Activated naive CD4-positive, alpha-beta T cell treated with anti-CD3 and anti-CD28 coated beads for 36 hours (primary cell): Measurements from ENCODE around the gene ATP5IF1. TPM values are rescaled to one million over a fixed set of nuclear protein-coding genes. Genes with fewer than 3 reads are reported as not detected.
A peak's percentile ranks its signal among the peaks of the same experiment; 100 is the strongest.

ENCODE experiments used
- CTCF ChIA-PET: fragments of 350-600 bp; sonication (Branson Sonifier 250); formaldehyde crosslinking; loops from one replicate; lab custom pipeline; 2021; ENCODE audit warnings: antibody characterized with exemption; lab: Charles Lee
- DNase-seq: peaks from one replicate; pipeline ENCODE4 v3.0.0-alpha.2; 2020
- H3K27ac Mint-ChIP-seq: one replicate; pipeline ENCODE4 v1.8.0; 2021; ENCODE audit warnings: mild to moderate bottlenecking, mixed read lengths
- H3K27me3 Mint-ChIP-seq: one replicate; pipeline ENCODE4 v1.8.0; 2021; ENCODE audit warnings: low read depth, mixed read lengths
- H3K36me3 Mint-ChIP-seq: one replicate; pipeline ENCODE4 v1.8.0; 2021; ENCODE audit warnings: low read depth, mixed read lengths
- H3K4me1 Mint-ChIP-seq: one replicate; pipeline ENCODE4 v1.8.0; 2021; ENCODE audit warnings: low read depth, mixed read lengths
- H3K4me3 Mint-ChIP-seq: one replicate; pipeline ENCODE4 v1.8.0; 2021; ENCODE audit warnings: mild to moderate bottlenecking, moderate library complexity, mixed read lengths
- H3K9me3 Mint-ChIP-seq: one replicate; pipeline ENCODE4 v1.8.0; 2021; ENCODE audit warnings: mixed read lengths
- intact Hi-C: fragments of 100-400 bp; cut with micrococcal nuclease; formaldehyde crosslinking; loops from one replicate; pipeline ENCODE4 v1.15.1; 2023
- total RNA-seq, 2 experiments: library from RNA; stranded (reverse); gene quantifications; one replicate each; pipeline ENCODE4 v1.2.3, GENCODE V29; 2021

ATP5IF1 gene
- 100 to 1,000 TPM; 182 to 185 TPM for total RNA-seq

DNA sequence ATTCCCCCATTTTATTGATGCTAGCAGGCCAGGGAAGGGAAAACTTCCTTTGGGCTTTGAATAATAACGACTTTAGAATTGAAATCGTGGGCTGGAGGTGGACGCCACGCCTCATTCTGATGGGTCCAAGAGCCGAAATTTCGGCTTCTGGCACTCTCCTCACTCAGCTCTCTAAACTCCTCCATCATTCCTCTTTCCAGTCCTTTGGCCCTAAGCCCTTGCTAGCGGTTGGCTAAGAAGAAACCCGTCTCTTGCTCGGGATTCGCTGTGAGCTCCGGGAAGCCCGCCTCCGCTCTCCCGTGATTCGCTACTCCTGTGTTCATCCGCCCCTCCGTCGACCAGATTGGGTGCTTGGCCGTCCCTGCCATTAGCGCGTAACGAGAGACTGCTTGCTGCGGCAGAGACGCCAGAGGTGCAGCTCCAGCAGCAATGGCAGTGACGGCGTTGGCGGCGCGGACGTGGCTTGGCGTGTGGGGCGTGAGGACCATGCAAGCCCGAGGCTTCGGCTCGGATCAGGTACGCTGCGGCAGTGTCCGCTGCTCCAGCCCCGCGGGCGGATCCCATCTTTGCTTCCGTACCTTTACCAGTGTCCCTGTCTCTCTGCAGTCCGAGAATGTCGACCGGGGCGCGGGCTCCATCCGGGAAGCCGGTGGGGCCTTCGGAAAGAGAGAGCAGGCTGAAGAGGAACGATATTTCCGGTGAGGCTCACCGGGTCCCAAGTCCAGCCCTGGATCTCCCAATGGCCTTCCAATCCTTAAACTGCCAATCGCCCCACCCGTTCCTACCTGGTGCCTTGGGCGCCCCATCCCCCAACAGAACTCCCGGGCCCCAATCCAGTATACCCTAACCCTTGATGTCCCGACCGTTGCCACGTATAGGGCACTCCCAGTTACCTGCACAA, at the start of gene ATP5IF1:
Gene ATP5IF1, plus strand, starts transcription at position 370 of the 901 bp plus-strand sequence. Its CDS starts 60 bp downstream, at position 430.
- DNase-seq, result peak; percentile 98
- H3K9me3 Mint-ChIP-seq, result no peaks in the 10 kb centered on the region
- peaks cover 3% of the 10 kb centered on the region for H3K36me3 Mint-ChIP-seq
- CTCF ChIA-PET, result interaction anchor here (0.6 to 3.9 kb wide), 2 partner anchors 13 to 303 kb away, joined by 3 to 27 read pairs; no protein-coding TSS in a partner anchor
- H3K4me3 Mint-ChIP-seq, result no peak within 1 kb of the TSS
- H3K4me1 Mint-ChIP-seq, result peaks cover 23% of the 10 kb centered on the region
- no peaks in the 10 kb centered on the region for H3K27me3 Mint-ChIP-seq
- intact Hi-C loops, result loop anchor here (1.0 kb wide), 1 partner anchor 10 kb away; no protein-coding TSS in a partner anchor
- no peak within 1 kb of the TSS for H3K27ac Mint-ChIP-seq

GRCh38 chr1:28190337-28190979, 45.5 kb upstream of the ATP5IF1 start:
- CTCF ChIA-PET, result no interaction called here
- DNase-seq, result no peak
- Mint-ChIP-seq H3K4me3 (no peak overlapping the region), H3K36me3 (peaks cover 2% of the 10 kb centered on the region), H3K27ac (no peak overlapping the region), H3K4me1 (no peaks in the 10 kb centered on the region), H3K9me3 (no peaks in the 10 kb centered on the region), H3K27me3 (no peaks in the 10 kb centered on the region)
- intact Hi-C loops, result no loop called here

DNA sequence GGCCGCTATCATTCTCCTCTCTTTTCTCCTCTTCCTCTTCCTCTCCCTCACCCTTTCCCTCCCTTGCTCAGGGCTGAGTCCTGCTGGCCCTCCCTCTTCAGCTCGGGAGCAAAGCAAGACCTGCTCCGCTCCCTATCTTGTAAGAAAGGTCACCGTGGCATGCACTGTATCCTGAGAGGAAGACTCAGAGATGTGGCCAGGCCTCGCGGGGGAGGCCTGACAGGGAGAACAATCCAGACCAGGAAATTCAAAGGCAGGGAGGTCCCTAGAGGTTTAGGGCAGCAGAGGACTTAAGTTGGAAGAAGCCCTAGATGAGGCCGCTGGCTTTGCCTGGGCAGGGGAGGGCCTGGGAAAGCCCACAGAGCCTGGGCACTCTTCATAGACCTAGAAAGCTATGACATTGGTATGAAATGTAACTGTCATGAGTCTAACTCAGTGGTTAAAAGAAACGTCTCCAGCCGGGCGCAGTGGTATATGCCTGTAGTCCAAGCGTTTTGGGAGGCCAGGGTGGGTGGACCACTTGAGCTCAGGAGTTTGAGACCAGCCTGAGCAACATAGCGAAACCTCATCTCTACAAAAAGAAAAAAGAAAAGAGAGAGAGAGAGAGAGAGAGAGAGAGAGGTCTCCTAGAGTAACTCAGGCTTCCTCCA, 44.8 kb upstream of the ATP5IF1 start:
- no peaks in the 10 kb centered on the region for H3K9me3 Mint-ChIP-seq
- CTCF ChIA-PET, result no interaction called here
- peaks cover 2% of the 10 kb centered on the region for H3K36me3 Mint-ChIP-seq
- no peaks in the 10 kb centered on the region for H3K27me3 Mint-ChIP-seq
- intact Hi-C loops, result no loop called here
- no peak overlapping the region for H3K4me3 Mint-ChIP-seq
- no peak overlapping the region for H3K27ac Mint-ChIP-seq
- DNase-seq, result no peak
- H3K4me1 Mint-ChIP-seq, result no peaks in the 10 kb centered on the region

DNA sequence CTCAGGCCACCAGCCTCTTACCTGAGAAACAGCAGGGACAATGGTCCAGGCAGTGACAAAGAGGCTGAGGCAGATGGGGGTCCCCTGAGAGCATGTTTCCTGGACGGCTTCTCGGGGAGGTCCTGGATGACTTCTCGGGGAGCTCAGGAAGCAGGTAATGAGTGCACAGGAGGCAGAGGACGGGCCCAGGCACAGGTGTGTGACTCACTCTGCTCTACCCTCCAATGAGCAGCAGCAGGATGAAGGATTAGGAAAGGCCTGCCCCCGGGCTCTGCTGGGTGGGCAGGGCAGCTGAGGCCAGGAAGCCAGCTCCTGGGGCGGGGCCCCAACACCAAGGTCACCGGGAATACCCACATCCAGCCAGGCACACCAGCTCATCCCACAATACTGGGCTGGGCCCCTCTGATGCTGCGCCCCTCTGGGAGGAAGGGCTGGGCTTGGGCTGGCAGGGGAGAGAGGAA, 42.2 kb upstream of the ATP5IF1 start:
- CTCF ChIA-PET, result no interaction called here
- no peak for DNase-seq
- peaks cover 17% of the 10 kb centered on the region for H3K4me1 Mint-ChIP-seq
- no peaks in the 10 kb centered on the region for H3K27me3 Mint-ChIP-seq
- intact Hi-C loops, result no loop called here
- H3K4me3 Mint-ChIP-seq, result no peak overlapping the region
- H3K9me3 Mint-ChIP-seq, result peaks cover 7% of the 10 kb centered on the region
- H3K36me3 Mint-ChIP-seq, result peaks cover 20% of the 10 kb centered on the region
- no peak overlapping the region for H3K27ac Mint-ChIP-seq

GRCh38 chr1:28194326-28195035, 41.4 kb upstream of the ATP5IF1 start:
- CTCF ChIA-PET, result interaction anchor here (0.7 to 2.5 kb wide), 4 partner anchors 12 to 102 kb away, joined by 3 to 9 read pairs (median 3); no protein-coding TSS in a partner anchor
- H3K4me1 Mint-ChIP-seq, result peaks cover 25% of the 10 kb centered on the region
- no peaks in the 10 kb centered on the region for H3K27me3 Mint-ChIP-seq
- peaks cover 14% of the 10 kb centered on the region for H3K9me3 Mint-ChIP-seq
- H3K4me3 Mint-ChIP-seq, result no peak overlapping the region
- H3K27ac Mint-ChIP-seq, result no peak overlapping the region
- peaks cover 28% of the 10 kb centered on the region for H3K36me3 Mint-ChIP-seq
- no peak for DNase-seq
- intact Hi-C loops, result no loop called here

GRCh38 chr1:28195780-28196179, 40.1 kb upstream of the ATP5IF1 start:
- CTCF ChIA-PET, result interaction anchor here (1.7 to 2.5 kb wide), 2 partner anchors 13 to 104 kb away, joined by 7 to 9 read pairs; no protein-coding TSS in a partner anchor
- peaks cover 37% of the 10 kb centered on the region for H3K4me1 Mint-ChIP-seq
- H3K9me3 Mint-ChIP-seq, result peaks cover 14% of the 10 kb centered on the region
- H3K4me3 Mint-ChIP-seq, result no peak overlapping the region
- no peak overlapping the region for H3K27ac Mint-ChIP-seq
- peaks cover 38% of the 10 kb centered on the region for H3K36me3 Mint-ChIP-seq
- no peaks in the 10 kb centered on the region for H3K27me3 Mint-ChIP-seq
- no peak for DNase-seq
- intact Hi-C loops, result no loop called here

- intact Hi-C loops, result no loop called here
- Mint-ChIP-seq H3K4me3 (no peak overlapping the region), H3K27ac (no peak overlapping the region), H3K27me3 (no peaks in the 10 kb centered on the region), H3K36me3 (peaks cover 43% of the 10 kb centered on the region), H3K9me3 (peaks cover 14% of the 10 kb centered on the region), H3K4me1 (peaks cover 42% of the 10 kb centered on the region)
- no peak for DNase-seq
- CTCF ChIA-PET, result interaction anchor here (0.6 to 2.5 kb wide), 3 partner anchors 13 to 487 kb away, joined by 3 to 9 read pairs (median 7); no protein-coding TSS in a partner anchor
Measured at GRCh38 chr1:28196330-28196729, 39.6 kb upstream of the ATP5IF1 start.

- Mint-ChIP-seq H3K36me3 (peaks cover 53% of the 10 kb centered on the region), H3K27me3 (no peaks in the 10 kb centered on the region), H3K4me3 (no peak overlapping the region), H3K4me1 (peaks cover 42% of the 10 kb centered on the region), H3K9me3 (peaks cover 14% of the 10 kb centered on the region), H3K27ac (no peak overlapping the region)
- no peak for DNase-seq
- CTCF ChIA-PET, result interaction anchor here (1.7 kb wide), 1 partner anchor 11 kb away, joined by 7 read pairs; no protein-coding TSS in a partner anchor
- intact Hi-C loops, result no loop called here
Measured at GRCh38 chr1:28197682-28198415, 38.1 kb upstream of the ATP5IF1 start.

GRCh38 chr1:28199328-28200233, 36.3 kb upstream of the ATP5IF1 start:
- Mint-ChIP-seq H3K27ac (peak overlapping the region; percentile 90), H3K27me3 (no peaks in the 10 kb centered on the region), H3K36me3 (peaks cover 63% of the 10 kb centered on the region), H3K4me1 (peaks cover 42% of the 10 kb centered on the region), H3K9me3 (peaks cover 14% of the 10 kb centered on the region), H3K4me3 (peak overlapping the region; percentile 31)
- peak; percentile 75 for DNase-seq
- CTCF ChIA-PET, result interaction anchor here (1.1 kb wide), 1 partner anchor 108 kb away, joined by 3 read pairs; no protein-coding TSS in a partner anchor
- intact Hi-C loops, result loop anchor here (1.0 to 5.0 kb wide), 8 partner anchors 30 to 427 kb away; partner anchors contain the start of genes EYA3, MED18 and STX12

DNA sequence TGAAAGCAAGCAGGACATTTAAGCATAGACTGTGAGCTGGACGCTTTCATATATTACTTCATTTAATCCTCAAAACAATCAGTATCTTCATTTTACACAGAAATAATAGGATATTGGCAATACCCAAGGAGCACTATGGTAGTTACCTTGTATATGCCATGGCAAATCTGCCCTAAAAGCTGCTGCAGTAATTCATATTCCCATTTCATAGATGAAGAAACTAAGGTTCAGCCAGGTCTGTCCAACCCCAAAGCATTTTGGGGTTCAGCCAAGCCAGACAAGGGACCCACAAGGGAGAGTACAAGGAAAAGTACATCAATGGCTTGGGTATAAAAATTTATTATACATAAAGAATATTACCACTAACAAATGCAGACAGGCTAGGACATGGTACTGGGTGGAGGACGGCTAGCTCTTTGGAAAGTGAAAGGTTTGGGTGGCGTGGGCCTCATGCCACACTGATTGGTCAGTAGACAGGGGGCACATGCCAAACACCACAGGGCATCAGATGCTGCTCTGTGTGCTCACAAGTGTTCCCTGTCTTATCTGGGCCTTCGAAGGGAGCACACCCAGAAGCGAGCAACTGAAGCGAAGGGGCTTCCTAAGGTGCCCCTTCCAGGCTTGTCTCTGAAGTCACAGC, 35.6 kb upstream of the ATP5IF1 start:
- no peak overlapping the region for H3K4me3 Mint-ChIP-seq
- no peaks in the 10 kb centered on the region for H3K27me3 Mint-ChIP-seq
- intact Hi-C loops, result loop anchor here (1.0 to 5.0 kb wide), 6 partner anchors 31 to 428 kb away; partner anchors contain the start of genes EYA3 and STX12
- H3K36me3 Mint-ChIP-seq, result peaks cover 63% of the 10 kb centered on the region
- H3K4me1 Mint-ChIP-seq, result peaks cover 42% of the 10 kb centered on the region
- H3K27ac Mint-ChIP-seq, result peak overlapping the region; percentile 90
- peaks cover 14% of the 10 kb centered on the region for H3K9me3 Mint-ChIP-seq
- CTCF ChIA-PET, result interaction anchor here (1.1 kb wide), 1 partner anchor 109 kb away, joined by 3 read pairs; no protein-coding TSS in a partner anchor
- no peak for DNase-seq
